Measurements from ENCODE around the gene RFFL. TPM values are rescaled to one million over a fixed set of nuclear protein-coding genes. Genes with fewer than 3 reads are reported as not detected.

Gene RFFL
- total and polyA plus RNA-seq, 9 of the 15 experiments (the other 6 are each of a cell fraction or from before 2014, with no cell fraction given): 3.4 to 18.1 (median 12.8) TPM

- TF ChIP-seq REST (IDR thresholded peaks at IDR 0.05; ENCODE audit: borderline replicate concordance) (no peak), REST (CRISPR knock-in tag; IDR thresholded peaks at IDR 0.05; ENCODE audit: low read depth) (no peak), MCM2 (IDR thresholded peaks at IDR 0.05; ENCODE audit: low read depth) (no peak), ZEB2 (IDR thresholded peaks at IDR 0.05) (no peak), ZBTB1 (CRISPR knock-in tag; IDR thresholded peaks at IDR 0.05; ENCODE audit: borderline replicate concordance, low read depth) (no peak), ATF2 (CRISPR knock-in tag; IDR thresholded peaks at IDR 0.05) (no peak), USF2 (CRISPR knock-in tag; IDR thresholded peaks at IDR 0.05) (no peak), CAMTA2 (CRISPR knock-in tag; conservative IDR thresholded peaks at IDR 0.05) (no peak), ZNF584 (CRISPR knock-in tag; IDR thresholded peaks at IDR 0.05; ENCODE audit: low read depth) (no peak), SUPT5H (IDR thresholded peaks at IDR 0.05) (peak; percentile 5; the same call in 1 of the 2 replicates), FOXP1 (CRISPR knock-in tag; IDR thresholded peaks at IDR 0.05) (0 out of 2 replicates have a peak, but pooled peaks have one; percentile 60), TAF7 (tag; IDR thresholded peaks at IDR 0.05) (peak; percentile 75), TCF3 (CRISPR knock-in tag; IDR thresholded peaks at IDR 0.05) (no peak), MECOM (CRISPR knock-in tag; IDR thresholded peaks at IDR 0.05) (no peak), NR3C1 (CRISPR knock-in tag; IDR thresholded peaks at IDR 0.05) (0 out of 2 replicates have a peak, but pooled peaks have one; percentile 57)
These were observed 82.6 kb downstream of the RFFL start (continued) for GRCh38 chr17:34980681-34981537.

All from K562 (cell line).